HG03565 (cell line): ENCODE results near the gene IFI27L1.

Source experiments
- ATAC-seq: cut with Tn5 transposase; IDR thresholded peaks from one replicate; pipeline ENCODE4 v1.9.1; 2021; ENCODE audit warnings: mild to moderate bottlenecking, moderate library complexity; ENCODE audit not compliant: unreplicated experiment

The IFI27L1 gene, protein sequence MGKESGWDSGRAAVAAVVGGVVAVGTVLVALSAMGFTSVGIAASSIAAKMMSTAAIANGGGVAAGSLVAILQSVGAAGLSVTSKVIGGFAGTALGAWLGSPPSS

DNA sequence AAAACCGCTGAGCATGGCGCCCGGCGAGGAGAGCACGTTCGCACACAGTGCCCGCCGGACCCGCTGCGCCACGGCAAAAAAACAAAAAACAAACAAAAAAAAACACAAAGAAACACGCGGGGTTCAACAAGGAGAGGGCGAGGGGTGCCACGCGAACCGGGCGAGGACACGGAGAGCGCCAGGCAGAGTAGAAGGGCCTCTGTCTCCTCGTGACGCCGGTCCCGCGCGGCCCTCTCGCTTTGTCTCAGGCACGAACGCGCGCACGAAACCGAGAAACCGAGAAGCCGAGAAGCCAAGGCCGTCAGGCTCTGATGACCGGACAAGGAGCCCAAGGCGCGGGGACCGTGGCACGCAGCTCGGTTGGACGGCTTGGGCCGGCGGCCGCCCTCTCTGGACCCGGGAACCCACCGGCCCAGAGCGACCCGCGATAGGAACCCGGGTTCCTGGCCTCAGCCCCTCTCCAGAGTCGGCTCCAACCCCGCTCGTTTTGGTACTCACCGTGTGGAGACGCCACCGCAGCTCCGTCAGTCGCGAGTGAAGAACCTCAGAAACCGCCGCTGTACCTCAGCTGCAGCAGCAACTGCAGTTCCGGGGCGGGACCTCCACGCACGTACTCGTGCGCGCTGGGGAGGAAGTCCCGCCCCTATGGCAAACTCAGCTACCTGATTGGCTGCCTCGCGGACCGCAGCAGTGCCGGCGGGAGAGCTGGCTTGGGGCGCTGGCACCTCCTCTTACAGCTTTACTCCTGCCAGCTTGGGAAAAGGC is at the start of gene IFI27L1, which contains the start of gene DDX24:
Gene IFI27L1 (plus strand): TSS at position 690 of the 765 bp plus-strand sequence. CDS start 15,628 bp downstream, outside the sequence.
Gene DDX24 (minus strand): TSS at position 582 of the 765 bp plus-strand sequence. CDS start 1,460 bp downstream, outside the sequence.
- ATAC-seq = peak; percentile 99

DNA sequence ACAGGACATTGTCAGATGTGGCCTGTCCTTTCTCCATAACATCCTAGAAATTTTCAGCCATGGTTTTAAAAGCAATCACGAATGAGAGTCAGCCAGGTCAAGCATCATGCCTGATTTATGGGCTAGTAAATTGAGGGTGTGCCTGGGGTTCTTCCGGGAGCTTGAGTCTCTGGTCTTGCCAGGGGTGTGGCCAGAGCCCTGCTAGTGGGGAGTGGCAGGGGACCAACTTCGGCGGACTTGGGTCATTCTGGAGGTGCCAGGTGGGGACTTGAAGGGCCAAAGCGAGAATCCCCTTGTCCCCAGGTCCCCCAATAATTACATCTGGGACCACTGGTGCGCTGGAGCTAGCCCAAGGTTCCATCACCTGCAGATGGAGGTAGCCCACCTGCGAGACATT is 49.2 kb upstream of the IFI27L1 start:
- no peak for ATAC-seq

DNA sequence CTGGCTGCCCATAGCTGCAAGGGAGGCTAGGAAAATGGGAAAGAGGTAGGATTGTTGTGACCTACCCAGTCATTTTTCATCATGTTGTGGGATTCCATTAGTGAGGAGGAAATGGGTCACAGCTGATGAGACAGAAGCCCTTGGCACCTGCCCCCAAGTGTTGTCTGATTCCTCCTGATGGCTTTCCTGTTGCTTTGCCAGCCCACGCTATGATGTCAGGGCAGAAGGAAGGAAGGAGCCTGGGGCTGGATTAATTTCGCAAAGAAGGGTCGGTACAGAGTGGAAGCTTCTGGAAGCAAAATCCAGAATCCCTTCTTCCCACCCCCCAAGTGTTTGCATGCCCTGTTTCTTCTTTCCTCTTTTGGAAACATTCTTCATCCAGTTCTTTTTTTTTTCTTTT is 46.2 kb upstream of the IFI27L1 start:
- ATAC-seq = no peak

DNA sequence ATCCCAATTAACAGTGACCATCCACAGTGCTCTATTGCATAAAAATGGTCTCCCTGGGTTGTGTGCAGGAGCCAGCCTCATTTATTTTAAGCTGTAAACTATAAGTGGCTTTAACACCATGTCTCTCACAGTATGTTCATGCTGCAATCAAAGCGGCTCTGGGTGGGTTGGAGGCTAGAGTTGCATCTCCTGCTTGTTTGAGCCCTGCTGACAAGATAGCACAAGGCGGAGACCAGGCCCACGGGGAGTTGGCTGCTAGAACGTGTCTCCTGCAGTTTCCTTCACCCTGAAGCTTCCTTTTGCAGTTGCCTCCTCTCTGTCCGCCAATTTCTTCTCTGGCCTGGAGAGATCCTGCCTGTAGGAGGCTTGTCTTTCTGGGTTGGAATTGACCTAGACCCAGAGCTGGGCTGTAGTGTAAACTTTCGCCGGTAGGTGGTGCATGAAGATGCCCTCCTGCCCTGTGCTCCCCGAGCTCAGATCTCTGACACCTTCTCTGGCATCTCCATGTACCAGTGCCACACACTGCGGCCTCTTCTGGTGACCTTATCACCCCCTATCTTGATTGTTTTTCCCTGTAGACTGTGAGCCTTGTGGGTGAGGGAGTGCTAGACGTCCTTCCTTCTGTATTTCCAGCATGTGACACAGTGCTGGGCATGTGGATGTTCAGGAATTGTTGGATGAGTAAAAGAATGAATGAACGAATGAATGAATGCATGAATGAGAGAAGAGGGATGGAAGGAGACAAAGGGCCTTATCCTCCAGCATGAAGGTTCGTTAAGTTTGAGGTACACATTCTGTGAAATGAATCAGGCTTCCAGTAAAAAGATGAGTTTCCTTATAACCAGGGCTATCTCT is 44.6 kb upstream of the IFI27L1 start:
- ATAC-seq = peak; percentile 69

DNA sequence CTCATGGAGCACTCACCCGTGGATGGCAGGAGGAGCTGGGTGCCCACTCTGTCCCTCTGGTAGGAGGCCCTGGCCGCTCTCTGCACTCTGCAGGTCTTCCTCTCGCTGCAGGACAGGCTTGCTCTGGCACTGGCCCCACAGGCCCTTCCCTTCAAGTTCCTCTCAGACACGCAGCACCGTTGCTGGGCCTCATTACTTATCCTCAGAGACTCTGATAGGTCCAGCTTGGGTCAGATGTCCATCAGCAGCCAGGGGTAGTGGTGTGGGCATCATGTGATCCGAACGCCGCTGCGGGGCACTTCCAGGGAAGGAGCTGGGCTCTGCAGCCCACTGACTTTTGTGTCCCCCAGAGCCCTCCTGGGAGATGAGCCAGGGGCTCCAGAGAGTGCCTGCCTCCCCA is 43.2 kb upstream of the IFI27L1 start:
- ATAC-seq = no peak

DNA sequence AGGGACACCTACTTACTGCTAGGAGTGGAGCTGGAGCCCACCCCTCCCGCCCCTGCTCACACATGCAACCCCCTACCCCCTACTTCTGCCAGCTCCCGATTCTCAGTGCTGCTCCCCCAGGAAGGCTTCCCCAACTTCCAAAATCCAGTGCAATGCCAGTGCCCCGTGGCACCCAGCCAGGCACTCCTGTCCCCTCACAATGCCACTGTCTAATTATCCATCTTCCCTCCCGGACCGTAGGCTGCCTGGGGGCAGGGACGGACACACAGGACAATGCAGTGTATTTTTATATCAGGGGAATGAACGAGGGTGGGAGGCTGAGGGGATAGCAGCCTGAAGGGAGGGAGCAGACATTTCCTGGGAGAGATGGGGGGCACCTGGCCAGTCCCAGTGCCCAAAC is 42.6 kb upstream of the IFI27L1 start:
- ATAC-seq = no peak

DNA sequence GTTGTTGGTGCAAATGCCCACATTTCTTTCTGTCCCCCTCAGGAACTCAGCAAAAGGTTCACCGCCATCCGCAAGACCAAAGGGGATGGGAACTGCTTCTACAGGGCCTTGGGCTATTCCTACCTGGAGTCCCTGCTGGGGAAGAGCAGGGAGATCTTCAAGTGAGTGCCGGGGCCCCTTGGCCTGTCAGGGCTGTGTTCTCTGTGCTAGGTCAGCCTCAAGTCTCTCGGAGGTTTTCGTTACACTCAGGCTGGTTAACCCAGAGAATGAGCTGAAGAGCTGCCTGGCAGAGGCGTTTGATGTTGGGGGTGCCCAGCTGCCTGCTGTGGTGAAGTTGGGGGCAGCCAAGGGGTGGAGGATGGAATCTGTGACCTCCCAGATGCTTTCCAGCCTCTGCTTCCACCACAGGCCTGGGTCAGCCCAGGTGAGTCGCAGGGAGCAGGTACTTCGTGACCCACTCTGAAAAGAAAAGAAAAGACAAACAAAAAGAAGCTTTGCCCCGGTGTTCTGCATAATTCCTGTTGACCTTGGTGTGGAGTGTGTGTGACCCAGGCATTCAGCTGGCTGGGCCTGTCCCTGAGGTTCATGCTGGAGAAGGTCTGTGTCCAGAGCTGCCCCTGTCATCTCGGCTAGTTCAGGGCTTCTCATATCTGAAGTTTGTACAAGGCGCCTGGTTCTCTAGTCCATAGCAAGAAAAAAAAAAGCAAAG is 42.0 kb upstream of the IFI27L1 start:
- no peak for ATAC-seq

DNA sequence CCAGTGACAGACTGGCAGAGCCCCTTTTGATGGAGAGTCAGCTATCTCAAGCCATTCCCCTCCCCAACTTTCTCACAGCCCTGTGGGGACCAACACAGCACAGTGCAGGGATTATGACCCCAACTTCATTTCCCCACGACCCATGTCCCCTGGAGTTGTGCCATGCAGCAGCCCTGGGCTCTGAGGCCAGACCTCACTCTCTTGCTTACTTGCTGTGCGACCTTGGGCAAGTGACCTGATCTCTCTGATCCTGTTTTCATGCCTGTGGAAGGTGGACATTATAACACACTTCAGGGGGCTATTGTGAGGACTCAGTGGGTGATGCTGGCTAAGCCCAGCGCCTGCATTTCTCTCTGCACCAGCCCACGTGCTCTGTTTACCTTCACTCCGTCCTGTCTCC is 40.9 kb upstream of the IFI27L1 start:
- ATAC-seq = no peak

DNA sequence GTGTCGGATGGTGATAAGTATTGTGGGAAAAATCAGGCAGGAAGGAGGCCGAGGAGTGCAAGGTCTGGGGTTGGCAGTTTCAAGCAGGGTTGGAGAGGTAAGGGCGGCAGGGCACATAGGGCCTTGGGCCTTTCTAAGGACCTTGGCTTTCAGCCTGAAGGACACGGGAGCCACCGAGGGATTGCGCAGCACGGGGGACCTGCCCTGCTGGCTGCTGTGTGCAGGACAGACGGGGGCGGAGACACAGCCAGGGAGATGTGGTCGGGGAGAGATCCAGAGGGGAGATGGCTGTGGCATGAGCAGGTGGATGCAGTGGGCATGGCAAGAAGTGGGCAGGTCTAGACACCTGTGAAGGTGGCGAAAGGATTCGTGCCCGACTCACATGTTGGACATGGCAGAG is 40.3 kb upstream of the IFI27L1 start:
- ATAC-seq = no peak

DNA sequence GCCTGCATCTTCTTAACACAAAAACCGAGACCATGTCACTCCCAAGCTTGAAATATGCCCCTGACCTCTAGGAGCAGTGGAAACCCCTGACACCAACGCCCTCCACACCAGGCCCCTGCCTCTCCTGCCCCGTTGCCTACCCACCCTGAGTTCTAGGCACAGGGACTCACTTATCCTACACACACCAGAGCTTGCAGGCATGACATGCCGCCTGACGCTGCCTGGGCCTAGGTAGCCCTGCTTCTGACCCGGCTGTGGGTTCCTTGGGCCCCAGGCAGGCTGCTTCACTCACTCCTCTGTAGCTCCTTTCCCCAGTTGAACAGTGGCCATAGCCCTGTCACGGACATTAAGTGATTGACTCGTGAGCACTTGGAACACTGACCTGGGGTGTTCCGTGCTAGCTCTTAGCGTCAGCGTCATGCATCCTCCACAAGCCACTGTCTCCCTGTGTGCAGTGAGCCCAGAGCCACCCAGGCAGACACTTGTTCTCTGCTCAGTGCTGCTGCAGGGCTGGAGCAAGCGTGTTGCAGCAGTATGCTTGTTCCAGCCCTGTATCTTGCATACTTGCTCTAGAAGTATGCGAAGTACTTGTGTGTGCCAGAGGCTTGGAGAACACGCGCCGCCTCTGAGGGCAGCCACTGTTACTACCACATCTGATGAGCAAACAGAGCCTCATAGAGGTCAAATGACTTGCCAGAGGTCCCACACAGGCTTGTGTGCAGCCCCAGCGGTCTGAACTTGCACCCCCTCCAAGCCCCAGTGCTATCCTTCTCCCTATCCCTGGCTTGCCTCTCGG is 39.4 kb upstream of the IFI27L1 start:
- ATAC-seq = no peak

DNA sequence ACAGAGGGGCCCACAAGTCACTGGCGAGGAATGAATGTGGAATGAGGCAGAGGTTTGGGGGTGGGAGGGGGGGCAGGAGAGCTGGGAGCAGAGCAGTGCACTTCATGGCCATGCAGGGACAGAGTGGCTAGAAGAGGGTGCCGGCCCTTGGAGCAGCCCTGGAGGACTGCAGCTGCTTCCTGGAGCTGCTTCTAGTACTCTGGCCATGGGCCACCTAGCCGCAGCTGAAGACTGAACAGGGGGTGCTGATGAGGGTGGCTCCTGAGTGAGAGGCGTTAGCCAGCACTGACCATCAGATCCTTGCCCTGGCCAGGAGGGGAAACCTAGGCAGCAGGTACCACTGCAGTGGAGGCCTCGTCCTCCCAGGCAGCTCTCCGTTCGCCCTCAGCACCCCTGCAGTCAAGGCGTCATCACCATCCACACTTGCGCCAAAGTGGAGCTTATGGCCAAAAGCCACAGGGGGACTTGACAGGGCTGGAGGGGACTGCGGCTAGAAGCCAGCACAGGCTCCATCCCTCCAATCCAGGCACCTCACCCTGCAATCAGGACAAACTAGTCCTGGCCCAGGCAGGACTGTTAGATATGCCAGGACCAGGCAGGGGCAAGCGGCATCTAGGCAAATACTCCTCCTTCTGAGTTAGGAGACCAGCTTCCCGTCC is 38.5 kb upstream of the IFI27L1 start:
- no peak for ATAC-seq

DNA sequence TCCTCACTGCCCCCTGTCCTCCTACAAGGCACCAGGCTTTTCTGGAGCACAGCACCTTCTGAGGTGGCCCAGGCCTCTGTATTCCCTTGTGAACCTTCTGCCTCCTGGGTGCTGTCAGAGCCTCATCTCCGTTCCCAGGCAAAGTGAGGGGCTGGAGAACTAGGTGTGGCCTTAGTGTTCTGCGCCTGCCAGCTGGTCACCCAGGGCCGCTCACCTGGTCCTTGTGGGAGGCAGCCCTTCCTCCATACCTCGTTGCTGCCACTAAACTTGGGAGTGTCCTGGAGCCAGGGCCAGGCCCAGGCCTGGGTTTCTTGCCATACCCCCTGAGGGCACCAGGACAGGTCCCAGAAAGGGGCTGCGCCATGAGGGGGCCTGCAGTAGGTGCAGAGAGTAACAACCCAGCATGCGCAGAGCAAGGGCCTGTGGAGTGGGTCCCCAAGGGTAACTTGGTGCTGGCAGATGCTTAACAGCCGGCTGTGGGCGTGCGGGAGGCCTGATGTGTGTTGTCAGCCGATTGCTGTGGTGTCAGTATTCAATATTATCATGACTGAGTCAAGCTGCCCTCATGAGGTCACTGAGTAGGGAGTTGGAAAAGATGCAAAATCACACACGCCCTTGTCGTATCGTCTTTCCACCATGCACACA is 37.9 kb upstream of the IFI27L1 start:
- no peak for ATAC-seq

DNA sequence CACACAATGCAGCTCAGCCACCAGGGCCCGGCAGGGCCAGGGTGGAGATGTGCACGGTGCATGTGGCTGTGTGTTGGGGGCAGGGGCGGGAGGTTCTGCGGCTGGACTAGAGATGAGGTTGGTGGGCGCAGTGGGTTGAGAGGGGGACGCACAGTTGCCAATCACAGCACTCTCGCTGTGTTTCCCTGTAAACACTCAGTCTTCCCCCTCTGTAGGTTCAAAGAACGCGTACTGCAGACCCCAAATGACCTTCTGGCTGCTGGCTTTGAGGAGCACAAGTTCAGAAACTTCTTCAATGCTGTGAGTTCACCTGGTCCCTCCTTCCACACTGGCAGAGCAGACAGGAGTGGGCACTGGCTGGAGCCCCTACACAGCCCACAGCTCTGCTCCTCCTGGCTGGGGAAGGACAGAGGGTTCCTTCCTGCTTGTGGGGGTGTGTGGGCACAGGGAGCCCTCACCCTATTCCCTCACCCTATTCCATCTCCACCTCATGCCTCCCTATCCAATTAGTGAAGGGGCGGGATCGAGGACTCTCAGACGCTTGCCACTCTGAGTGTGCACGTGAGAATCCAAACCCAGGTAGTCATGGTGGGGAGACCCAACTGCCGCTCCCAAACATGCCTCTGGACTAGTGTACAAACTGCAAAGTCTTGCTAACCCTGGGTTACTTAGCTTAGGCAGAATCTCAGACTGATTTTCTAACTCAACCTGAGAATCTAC is 37.2 kb upstream of the IFI27L1 start:
- ATAC-seq = no peak

DNA sequence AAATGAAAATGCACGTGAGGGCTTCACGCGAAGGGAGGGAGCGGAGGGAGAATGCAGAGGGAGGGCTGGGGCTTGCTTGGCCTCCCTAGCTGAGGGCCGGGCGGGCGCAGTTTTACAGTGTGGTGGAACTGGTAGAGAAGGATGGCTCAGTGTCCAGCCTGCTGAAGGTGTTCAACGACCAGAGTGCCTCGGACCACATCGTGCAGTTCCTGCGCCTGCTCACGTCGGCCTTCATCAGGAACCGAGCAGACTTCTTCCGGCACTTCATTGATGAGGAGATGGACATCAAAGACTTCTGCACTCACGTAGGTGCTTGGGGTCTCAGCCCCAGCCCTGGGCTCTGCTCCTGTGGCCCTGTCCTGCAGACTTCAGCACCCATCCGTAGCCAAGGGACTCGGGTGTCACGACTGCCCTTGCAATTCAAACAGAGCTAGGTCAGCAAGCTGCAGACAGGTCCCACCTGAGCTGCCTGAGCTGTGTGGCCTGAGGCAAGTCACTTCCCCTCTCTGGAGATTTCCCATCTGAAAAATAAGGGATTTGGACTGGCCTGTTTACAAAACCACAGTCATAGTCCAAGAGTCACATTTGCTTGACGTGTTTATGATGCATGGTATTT is 36.5 kb upstream of the IFI27L1 start:
- ATAC-seq = no peak

DNA sequence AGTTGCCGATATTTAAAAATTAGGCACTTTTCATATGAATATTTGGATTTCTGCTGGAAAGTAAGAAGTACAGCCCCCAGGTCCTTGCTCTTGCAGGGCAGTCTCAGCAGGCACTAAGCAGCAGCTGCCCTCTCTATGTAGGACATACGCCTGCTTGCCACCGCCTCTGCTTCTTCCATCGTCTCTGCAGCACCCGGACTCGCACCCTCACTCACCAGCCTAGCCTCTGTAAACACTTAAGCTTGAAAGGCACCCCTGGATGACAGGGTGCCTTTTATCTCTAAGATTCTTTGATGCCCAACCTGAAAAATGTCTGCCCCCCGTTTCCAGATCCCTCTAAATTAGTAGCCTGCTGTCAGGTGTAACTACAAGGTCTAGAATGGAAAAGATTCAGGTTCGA is 36.0 kb upstream of the IFI27L1 start:
- ATAC-seq = no peak

DNA sequence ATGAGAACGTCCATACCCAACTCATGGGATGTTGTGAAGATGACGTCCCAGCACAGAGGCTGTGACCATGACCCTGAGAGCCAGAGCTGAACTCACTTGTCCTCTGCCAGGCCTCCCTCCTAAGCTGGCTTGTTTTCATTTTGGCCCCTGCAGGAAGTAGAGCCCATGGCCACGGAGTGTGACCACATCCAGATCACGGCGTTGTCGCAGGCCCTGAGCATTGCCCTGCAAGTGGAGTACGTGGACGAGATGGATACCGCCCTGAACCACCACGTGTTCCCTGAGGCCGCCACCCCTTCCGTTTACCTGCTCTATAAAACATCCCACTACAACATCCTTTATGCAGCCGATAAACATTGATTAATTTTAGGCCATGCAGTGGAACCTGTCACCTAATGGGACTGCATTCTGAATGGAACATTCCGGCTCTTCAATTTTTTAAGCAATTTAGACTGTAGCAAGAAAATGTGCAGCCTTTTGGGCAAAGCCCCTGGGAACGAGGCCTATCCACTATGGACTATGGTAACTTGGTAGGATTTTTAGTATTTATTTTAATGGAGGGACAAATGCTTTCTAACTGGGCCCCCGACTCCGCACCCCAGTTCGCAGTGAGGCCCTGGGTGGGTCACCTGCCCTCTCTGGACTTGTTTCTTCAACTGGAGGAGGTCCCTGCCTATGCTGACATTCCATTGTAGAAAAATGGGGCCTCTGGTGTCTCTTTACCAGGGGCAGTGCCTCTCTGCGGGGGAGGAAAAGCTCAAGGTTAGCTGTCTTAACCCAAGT is 35.4 kb upstream of the IFI27L1 start:
- no peak for ATAC-seq

DNA sequence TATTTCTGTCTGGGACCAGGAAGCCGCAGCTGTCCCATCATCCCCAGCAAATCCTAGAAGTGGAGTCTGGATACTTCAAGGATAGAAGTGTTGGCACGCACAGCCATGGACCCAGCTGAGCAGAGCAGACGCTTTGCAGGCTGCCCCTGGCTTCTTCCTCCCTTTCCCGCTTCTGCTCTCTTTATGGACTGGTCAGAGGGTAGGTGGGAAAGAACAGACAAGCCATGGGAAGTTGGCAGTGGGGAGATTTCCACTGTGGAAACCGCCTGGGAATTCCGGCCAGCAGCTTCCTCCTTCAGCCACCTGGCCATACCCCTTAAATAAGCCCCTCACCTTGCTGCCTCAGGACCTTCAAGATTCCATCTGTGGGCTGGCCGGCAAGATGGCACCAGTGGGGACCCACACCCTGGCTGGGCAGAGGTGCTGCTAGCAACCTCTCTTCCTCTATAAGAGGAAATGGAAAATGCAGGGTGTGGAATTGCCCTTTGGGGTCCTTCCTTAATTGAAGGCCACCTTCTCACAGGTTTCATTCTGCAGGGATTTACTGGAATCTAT is 34.3 kb upstream of the IFI27L1 start:
- no peak for ATAC-seq
